GM12892 (cell line): ENCODE data around the gene PNLIPRP1.

Experiments used
- POLR2A ChIP-seq: IDR thresholded peaks from 2 replicates; pipeline ENCODE4 v1.6.1; 2011; ENCODE audit warnings: low read depth, low read length, control low read depth
- POLR2AphosphoS5 ChIP-seq: IDR thresholded peaks from 2 replicates; pipeline ENCODE4 v1.6.1; 2011; ENCODE audit warnings: low read depth, low read length, control low read depth

DNA sequence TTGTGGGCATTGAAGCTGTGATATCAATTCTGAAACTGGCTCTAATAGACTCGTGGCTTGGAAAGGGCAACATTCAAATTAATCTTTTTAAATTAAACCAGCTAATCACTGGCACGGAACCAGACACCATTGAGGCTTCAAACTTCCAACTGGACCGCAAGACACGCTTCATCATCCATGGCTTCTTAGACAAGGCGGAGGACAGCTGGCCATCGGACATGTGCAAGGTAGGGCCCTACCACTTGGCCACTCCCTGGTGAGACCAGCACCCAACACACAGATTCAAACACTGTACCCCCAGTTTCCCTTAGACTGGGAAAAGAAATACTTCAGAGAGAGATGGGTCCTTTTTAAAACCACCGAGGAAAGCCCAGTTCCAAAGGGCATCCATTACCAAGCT lies 35.1 kb downstream of the PNLIPRP1 start:
- TF ChIP-seq POLR2A (no peak), POLR2AphosphoS5 (no peak)
